T-helper 1 cell treated with Interleukin-12 subunit alpha and Interleukin-12 subunit beta and Interleukin-4 antibody, amounts not matched to agents 30 ng/mL and 1 ng/mL, for 36 hours (primary cell): Measurements from ENCODE around the gene A2M. TPM values are rescaled to one million over a fixed set of nuclear protein-coding genes. Genes with fewer than 3 reads are reported as not detected.
"Not testable (repeated sequence)": the region's sequence is repeated elsewhere in the genome, so short reads cannot be mapped to it uniquely, and the experiment has no call there.

ENCODE experiments used
- intact Hi-C: fragments of 100-400 bp; cut with micrococcal nuclease; formaldehyde crosslinking; loops from one replicate; pipeline ENCODE4 v1.15.1; 2024
- total RNA-seq: library from RNA; stranded (reverse); gene quantifications from 2 replicates; pipeline ENCODE4 v1.2.3, GENCODE V29; 2022

Gene A2M
- total RNA-seq: not detected in 2 replicates

DNA sequence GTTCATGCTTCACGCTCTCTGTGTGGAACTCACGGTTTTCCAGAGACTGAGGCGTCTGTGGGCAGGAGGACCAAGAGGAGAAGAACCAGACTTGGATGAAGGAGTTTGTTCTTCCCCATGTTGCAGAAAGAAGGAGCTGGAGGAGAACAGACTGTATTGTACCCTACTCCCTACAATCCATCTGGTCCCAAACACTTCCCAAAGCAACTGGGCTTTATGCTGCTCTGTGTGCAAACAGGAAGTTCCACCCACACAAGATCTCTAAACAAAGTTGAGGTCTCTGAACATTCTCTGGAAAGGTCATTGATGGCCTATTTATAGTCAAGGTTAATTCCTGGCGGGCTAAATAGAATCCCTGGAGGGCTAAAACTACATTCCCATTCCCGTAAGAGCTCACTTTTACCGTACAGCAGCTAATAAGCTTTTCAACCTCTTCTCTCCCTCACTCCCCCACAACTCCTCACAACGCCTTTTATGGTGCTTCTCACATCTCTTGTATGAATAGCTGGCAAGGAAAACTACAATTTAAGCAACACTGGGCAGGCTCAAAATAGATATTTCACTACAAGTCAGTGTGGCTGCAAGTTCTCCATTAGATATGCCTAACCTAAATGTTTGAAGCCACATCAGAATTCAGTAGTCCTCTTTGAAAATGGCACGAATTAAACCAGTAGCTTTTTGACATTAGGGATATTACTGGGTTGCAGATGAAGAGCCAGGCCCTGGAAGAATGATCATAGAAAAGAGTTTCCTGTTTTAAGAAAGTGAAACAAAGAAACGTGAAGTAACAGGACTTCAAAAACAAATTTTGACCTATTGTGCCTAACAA is at the start of gene A2M:
TSS of gene A2M (minus strand) at position 189 of the 829 bp plus-strand sequence. CDS start at position 119, 70 bp downstream.
- intact Hi-C loops: no loop called here

DNA sequence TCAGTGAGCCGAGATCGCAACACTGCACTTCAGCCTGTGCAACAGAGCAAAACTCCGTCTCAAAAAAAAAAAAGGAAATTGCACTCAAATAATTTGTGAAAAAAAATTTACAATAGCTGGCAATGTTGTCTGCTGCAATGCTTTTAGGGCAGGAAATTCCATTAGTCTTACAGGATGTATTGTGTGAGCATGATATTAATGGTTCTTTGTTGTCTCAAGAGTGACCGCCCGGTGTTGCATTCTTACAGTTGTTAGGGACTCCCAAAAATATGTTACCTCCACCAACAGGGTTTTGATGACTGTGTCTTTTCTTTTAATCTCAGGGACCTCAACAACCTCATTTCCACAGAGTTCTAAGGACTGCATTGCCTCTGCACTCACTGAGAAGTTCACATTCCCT is 47.7 kb upstream of the A2M start:
- intact Hi-C loops: no loop called here

DNA sequence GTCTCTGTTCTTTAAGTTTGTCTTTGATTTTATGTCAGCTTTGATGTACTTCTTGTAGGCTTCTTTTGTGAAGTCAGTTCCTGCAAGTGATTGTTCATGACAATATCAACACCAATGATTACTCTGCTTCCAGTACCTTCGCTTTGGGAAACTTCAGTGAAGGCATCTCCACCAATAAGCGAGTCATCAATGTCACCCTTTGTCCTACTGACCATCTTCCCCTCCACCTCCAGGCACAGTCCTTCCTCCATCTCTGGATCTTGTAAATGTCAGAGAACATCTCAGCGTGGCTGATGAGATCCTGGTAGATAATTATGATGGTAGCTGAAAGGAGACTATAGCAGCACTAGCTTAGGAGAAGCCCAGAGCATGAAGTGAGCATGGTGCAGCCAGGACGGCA is 40.4 kb upstream of the A2M start:
- intact Hi-C loops: no loop called here

DNA sequence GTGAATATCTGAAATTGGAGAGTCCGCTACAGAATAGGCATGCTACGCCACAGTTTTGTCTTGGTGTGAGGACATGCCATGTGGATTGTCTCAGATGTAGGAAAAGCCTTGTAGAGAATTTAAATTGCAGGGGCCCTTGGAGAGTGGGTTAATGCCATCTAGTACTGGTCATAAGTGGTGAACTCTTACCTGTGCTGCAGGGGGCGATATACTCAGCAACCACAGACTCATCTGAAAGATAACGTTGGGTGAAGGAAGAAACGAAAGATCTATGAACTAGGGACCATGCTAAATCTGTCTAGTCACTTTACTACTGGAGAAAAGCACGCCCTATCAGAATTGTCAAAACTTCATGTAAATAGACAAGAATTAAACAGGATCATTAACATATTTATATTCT is 33.7 kb upstream of the A2M start:
- intact Hi-C loops: no loop called here

DNA sequence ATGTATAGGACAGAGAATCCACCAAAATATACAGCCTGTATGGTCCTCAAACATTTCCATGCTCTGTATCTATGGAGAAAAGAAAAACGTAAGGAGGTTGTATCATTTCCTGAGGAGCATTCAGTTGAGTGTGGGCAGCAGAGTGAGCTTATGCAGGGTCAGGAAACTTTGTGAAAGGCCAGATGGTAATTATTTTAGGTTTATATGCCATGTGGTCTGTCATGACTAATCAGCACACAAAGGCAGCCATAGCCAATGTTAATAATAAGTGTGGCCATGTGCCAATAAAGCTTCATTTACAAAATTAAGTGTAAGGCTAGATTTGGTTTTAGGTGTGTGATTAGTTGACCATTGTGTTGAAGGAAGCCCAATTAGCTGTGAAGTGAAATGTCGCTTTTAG is 33.2 kb upstream of the A2M start:
- intact Hi-C loops: no loop called here

DNA sequence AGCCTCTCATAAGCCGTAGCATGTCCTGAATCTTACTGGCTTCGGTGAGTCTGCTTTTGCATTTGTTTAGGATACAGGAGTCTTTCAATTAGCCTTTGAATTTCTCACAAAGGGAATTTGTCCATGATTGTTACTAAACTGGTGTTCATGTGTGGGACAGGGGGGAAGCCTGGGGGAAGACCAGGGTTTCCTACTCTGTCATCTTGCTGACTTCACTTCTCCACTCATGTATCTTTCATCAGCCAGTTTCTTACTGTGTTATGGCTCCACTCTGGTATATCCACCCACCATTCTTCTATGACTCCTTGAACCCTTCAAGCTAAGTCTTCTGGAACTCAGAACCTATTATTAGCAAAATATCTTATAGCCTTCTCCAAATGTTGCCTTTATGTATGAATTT is 31.7 kb upstream of the A2M start:
- intact Hi-C loops: no loop called here

DNA sequence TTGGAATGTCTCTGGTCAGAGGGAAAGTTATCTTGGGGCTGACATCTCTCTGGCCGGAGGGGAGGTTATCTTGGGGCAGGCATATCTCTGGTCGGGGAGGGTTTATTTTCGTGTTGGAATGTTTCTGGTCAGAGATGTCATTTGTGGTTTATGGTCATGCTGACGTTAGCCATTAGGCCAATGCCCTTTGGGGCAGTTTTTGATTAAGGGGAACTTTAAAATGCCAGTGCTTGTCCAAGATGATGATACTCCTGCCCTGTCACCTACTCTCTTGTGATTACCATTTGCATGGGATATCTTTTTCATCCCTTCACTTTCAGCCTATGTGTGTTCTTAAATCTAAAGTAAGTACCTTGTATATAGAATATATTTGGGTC is 29.0 kb upstream of the A2M start:
- intact Hi-C loops: no loop called here

DNA sequence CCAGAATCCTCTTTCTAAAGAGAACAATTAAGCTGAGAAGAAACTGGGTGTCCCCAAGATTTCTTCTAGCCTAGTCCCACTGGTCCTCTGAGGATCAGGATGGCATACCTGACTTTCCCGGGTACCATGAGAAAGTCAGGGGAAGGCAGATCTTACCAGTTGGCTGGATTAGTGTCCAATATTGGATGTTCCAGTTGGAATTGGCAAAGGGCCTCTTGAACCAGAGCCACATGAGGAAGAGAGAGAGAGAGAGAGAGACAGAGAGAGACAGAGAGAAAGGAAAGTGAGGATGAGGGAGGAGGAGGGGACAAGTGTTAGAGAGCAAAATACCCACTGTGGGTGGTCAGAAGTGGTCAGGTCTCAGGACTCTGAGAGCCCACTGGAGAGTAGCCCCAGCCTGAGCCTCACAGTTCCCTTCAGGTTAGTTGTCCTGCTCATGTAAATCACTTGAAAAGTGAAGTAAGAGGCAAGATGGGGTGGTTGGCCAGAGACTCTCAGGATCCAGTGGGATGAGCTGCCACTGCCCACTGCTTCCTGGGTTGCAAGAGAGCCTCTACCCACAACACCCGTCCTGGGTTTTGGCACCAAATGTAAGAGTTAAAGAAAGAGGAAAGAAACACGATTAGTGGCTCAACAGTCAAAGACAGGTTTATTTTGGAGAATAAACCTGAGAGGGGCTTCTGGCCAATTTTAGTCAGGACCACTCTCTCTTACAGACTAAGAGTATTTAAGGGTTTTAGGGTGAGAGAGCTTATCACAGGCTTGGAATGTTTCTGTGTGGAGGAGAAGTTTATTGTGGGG is 28.4 kb upstream of the A2M start:
- intact Hi-C loops: no loop called here

DNA sequence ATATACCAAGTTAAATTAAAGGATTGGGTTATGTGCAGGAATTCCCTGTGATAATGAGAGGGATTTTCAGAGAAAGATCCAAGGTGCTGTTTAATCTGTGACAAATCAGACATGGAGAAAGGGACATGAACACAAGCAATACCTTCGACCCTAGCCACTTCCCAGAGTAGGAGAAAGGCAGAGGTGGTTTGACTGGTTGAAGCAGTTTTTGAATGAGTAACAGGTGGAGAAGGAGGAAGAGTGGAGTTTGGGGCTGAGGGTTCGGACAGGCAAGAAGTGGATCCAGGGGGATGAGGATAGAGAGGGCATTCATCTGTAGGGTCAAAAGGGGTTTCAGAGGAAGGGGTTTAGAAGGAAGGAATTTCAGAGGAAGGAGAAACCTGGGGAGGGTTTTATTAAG is 27.4 kb upstream of the A2M start:
- intact Hi-C loops: no loop called here

DNA sequence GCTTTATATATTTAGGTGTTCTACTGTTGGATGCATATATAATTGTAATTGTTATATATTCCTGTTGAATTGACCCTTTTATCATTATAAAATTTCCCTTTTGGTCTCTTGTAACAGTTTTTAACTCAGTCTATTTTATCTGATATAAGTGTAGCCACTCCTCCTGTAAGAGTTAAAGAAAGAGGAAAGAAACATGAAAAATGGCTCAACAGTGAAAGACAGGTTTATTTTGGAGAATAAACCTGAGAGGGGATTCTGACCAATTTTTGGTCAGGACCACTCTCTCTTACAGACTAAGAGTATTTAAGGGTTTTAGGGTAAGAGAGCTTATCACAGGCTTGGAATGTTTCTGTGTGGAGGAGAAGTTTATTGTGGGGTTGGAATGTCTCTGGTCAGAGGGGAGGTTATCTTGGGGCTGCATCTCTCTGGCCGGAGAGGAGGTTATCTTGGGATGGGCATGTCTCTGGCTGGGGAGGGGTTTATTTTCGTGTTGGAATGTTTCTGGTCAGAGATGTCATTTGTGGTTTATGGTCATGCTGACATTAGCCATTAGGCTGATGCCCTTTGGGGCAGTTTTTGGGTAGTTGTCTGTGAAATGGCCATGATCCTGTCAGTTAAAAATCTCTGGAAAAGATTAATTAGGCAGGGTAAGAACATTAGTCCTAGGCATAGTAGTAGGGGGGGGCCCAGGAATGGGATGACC is 24.0 kb upstream of the A2M start:
- intact Hi-C loops: not testable (repeated sequence)

DNA sequence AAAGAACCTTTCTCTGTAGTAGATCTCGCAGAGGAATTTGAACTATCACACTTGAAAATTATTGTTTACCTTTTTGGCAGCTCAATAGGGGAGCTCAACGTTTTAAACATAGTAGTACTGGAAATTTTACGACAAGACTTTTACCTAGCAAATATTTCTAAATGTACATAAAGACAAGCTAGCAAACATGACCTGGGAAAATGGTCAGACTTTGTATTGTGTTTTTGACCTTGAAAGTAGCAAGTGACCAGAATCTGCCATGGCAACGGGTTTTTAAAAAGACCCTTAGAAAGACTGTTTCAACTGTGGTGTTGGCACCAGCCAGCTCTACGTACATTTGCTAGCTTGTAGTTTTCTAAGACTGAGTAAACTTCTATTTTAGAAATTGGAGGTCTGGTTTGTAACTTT is 20.2 kb upstream of the A2M start:
- intact Hi-C loops: no loop called here

DNA sequence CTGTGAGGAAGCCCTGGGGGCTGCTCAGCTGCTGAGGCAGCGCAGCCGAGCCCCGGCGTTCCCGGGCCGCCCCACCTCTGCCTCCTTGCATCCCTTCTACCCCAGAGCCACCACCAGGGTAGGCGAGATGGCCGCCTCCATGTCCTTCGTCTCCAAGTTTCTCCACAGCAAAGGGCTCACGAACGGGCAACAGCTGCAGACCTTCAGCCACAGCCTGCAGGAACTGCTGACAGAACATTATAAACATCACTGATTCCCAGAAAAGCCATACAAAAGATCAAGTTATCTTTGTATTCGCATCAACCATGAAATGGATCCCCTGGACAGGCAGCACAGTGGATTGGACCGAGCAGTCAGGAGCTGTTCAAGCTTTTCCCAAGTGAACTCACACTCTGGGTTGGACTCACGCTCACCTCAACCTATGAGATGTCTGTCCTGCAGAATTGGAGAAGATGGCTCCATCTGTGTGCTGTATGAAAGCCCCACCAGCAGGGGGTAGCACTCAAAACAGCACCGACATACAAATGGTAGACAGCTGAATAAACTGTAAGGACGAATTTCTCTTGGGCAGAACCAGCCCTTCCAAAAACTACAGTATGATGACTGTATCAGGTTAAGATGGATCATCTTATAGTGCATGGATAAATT is 19.4 kb upstream of the A2M start:
- intact Hi-C loops: no loop called here

DNA sequence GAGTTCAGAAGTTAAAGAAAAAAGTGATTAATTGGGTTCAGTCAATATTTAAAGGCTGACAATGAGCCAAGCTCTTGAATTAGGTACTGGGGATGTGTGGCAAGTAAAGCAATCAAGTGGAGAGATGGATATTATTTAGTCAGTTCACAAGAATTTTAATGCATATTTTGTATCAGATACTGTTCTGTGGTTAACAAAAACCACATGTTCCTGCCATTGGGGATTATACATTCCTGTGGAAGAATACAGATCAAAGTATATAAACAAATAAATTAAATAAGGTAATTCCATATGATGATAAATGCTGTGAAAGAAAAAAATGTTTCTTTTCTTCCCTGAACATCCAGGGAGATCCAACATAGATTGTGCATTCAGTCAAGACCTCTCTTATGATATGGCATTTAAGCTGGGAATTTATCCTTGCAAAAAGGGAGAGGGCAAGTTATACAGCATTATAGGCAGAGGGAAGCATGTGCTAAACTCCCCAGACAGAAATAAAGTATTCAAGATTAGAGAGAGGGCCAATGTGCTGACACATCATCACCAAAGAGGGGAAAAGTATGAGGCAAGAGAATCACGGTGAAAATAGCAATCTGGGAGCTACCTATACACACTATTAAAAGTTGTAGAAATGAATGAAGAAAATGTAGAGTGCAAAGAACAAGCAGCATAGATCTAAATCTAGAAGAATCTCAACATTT is 17.6 kb upstream of the A2M start:
- intact Hi-C loops: no loop called here

DNA sequence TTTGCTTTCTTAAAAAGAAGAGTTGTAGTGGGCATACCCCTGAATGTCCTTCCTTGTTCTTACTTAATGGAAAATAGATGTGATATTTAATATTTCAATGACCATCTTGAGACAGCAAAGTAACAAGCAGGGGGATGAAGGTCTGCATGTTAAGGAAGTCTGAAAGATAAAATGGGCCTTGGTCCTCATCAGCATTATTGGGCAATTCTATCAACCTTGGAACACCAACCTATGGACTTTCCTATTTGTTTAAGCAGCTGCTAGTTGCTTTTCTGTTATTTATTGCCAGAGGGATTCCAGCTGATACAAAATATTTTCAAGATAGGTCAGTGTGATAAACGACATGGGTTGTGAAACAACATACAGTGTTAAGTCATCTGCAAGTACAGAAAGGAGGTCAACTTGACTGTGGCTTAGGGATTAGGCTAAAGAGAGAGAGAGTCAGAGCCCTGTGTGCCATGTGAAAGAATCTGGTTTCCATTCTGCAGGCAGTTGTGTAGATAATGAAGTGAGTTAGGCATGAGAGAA is 16.4 kb upstream of the A2M start:
- intact Hi-C loops: no loop called here

DNA sequence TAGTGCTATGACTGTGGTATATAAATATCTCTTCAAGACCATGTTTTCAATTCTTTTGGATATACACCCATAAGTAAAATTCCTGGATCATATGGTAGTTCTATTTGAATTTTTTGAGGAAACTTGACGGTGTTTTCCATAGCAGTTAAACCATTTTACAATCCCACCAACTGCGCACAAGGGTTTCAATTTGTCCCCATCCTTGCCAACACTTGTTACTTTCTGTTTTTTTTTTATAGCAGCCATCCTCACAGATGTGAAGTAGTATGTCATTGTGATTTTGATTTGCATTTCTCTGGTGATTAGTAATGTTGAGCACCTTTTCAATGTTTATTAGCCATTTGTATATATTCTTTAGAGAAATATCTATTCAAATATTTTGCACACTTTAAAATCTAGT is 14.5 kb upstream of the A2M start:
- intact Hi-C loops: no loop called here

DNA sequence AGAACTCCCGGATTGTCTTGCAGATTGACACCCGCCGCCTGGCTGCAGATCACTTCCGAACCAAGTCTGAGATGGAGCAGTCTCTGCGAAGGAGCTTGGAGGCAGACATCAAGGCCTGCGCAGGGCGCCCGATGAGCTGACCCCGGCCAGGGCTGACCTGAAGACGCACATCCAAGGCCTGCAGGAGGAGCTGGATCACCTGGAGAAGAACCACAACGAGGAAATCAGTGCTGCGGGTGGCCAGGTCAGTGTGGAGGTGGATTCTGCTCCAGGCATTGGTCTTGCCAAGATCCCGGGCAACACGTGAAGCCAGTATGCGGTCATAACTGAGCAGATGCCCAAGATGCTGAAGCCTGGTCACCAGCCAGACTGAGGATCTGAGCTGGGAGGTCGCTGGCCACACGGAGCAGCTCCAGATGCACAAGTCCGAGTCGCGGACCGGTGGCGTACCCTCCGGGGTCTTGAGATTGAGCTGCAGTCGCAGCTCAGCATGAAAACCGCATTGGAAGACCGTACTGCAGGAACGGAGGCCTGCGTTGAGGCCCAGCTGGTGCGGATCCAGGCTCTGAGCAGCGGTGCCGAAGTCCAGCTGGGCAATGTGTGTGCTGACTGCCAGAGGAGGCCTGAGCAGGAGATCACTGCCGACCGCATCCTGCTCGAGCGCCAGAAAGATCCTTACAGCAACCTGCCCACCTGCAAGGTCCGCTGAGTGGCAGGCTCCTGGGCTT is 12.4 kb upstream of the A2M start:
- intact Hi-C loops: no loop called here

DNA sequence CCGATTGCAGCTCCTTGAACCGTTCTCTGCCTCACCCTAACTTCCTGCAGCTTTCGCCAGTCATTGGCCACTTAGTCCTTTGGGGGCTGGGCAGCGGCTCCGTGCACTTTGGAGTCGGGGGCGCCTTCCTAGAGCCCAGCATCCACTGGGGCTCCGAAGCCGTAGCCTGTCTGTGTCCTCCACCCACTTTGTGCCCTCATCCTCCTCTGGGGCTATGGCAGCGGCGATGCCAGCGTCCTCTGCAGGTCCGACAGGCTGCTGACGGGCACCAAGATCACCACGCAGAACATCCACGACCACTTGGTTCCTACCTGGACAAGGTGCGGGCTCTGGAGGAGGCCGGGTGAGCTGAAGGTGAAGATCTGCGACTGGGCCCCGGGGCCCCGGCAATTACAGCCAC is 11.8 kb upstream of the A2M start:
- intact Hi-C loops: no loop called here

DNA sequence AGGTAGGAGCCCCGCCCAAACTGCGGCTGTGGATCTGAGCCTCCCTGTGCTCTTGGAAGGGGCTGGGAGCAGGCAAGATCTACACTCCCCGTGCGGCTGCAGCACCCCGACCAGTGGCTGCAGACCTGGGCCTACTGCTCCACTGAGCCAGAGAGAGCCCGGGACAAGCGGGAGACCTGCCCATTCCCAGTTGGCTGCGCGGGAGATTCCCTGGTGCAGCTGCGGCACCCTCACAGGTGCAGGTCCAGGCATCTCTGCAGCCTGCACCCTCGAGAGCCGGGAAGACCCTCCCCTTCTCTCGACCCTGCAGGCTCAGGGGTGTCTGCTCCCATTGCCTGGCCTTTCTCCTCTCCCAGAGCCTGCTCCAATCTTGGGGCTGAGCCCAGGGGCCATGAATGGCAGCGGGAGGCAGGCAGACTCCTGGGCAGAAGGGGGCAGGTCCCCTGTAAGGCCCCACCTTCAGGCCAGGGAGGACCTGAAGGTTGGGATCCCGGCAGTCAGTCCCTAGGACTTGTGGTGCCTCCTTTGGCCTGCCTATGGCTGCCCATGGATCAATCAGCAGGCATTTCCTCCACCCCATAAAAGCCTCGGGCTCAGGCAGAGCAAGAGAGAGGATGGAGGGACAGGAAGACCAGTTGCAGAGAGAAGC is 8.8 kb upstream of the A2M start:
- intact Hi-C loops: no loop called here

DNA sequence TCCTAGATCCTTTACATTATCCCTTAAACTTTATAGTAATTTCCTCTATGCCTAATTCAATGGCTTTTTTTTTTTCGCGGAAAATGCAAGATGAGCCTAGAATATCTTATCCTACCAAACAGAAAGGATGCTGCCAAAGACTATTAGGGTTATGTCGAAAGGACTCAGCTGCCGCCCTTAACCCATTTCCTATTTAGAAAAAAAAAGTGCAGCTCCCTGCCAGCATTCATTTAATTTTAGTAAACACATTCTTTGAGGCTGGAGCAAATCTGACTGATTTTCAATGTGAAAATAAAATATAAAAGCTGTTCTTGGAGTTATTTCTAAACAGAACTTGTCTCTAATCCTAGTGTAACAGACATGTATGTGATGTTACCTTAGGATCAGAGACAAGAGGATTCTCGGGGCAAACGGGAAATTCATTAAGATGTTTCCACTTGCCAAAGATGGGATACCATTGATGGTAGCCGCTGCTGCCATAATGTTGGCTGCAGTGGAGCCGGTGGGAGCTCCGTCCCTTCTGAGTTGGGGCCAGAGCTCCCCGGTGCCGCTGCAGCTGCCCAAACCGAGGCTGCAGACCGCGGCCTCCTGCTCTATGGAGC is 8.2 kb upstream of the A2M start:
- intact Hi-C loops: no loop called here
